Measurements from ENCODE around the gene SELENOI.
"Not testable (repeated sequence)": the region's sequence is repeated elsewhere in the genome, so short reads cannot be mapped to it uniquely, and the experiment has no call there.

Gene SELENOI, protein sequence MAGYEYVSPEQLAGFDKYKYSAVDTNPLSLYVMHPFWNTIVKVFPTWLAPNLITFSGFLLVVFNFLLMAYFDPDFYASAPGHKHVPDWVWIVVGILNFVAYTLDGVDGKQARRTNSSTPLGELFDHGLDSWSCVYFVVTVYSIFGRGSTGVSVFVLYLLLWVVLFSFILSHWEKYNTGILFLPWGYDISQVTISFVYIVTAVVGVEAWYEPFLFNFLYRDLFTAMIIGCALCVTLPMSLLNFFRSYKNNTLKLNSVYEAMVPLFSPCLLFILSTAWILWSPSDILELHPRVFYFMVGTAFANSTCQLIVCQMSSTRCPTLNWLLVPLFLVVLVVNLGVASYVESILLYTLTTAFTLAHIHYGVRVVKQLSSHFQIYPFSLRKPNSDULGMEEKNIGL

GRCh38 chr2:26345545-26346453 is at the start of gene SELENOI:
TSS of gene SELENOI (plus strand) at chr2:26346143. CDS start at chr2:26346233, 90 bp downstream.
- FAIRE-seq (peak; percentile 91), DNase-seq (ENCODE audit: insufficient read length, low spot score) (peak; percentile 79)
- peak; percentile 98 for TF ChIP-seq POLR2A (IDR thresholded peaks at IDR 0.05; ENCODE audit: low read depth, low read length)

DNA sequence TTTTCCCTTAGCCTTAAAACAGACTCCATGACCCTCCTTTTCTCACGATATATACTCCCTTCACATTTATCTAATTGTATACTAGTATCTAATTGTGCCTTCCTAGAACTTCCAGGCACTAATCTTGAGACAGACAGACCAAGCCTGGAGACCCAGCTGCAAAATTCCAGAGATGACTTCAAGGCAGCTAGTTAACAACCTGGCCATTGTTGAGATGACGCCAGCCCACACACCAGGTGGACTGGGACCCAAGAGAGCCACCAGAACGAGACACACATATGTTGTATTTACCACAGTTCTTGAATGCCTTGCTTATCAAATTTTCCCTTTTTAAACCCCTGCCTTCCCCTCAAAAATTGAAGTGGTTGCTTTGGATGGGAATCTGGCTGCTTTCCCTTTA is 48.9 kb upstream of the SELENOI start:
- TF ChIP-seq POLR2A (IDR thresholded peaks at IDR 0.05; ENCODE audit: low read depth, low read length) = no peak
- no peak for FAIRE-seq

DNA sequence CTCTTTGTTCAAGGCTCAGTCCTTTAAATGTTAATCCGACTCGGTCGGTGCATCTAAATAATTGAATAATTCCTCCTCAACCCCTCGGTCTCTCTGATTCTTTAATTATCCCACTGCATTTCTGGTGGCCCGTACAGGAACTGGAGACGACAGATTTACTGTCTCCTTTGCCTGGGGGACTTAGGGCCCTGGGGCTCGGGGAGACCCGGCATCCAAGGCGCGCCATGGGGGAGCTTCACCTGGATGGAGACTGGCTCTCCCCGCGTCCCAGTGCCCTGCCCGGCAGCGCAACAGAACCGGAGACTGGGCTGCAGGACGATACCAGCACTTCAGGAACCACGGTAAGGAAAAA is 47.7 kb upstream of the SELENOI start:
- no peak for TF ChIP-seq POLR2A (IDR thresholded peaks at IDR 0.05; ENCODE audit: low read depth, low read length)
- FAIRE-seq (no peak), DNase-seq (ENCODE audit: insufficient read length, low spot score) (no peak)

More for the DNA sequence above, 48.9 kb upstream of the SELENOI start:
- no peak for DNase-seq (ENCODE audit: insufficient read length, low spot score)

DNA sequence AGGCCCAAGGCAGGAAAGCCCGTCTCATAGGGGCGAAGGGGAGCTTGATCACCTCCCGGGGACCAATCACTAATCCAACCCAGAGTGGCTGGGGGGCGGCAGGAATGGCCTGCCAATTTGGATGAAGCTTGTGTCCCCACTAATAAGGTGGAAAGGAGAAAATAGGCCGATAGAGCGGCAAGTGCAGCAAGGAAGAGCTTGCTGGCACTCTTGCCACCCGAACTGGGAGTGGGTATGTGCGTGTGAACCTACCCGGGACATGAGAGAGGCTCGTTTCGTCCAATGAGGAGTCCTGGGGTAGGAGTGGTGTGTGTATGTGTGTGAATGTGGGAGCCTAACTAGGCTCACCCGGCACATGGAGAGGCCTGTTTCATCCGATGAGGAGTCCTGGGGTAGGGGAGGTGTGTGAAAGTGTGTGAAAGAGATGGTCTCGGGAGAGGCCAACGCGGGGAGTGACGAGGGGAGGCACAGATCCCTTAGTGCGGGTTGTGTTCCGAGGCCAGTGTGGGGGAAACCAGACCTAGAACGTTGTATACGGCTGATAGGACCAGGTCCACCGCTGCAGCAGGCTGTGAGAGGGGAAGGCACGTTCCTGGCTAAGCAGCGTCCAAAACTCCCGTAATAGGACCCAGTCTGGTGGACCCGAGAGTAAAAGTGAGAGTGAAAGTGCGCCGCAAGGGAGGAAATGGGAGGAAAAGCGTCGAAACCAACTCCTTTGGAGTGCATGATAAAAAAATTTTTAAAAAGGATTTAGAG is 47.1 kb upstream of the SELENOI start:
- FAIRE-seq (no peak), DNase-seq (ENCODE audit: insufficient read length, low spot score) (no peak)
- TF ChIP-seq POLR2A (IDR thresholded peaks at IDR 0.05; ENCODE audit: low read depth, low read length) = no peak

DNA sequence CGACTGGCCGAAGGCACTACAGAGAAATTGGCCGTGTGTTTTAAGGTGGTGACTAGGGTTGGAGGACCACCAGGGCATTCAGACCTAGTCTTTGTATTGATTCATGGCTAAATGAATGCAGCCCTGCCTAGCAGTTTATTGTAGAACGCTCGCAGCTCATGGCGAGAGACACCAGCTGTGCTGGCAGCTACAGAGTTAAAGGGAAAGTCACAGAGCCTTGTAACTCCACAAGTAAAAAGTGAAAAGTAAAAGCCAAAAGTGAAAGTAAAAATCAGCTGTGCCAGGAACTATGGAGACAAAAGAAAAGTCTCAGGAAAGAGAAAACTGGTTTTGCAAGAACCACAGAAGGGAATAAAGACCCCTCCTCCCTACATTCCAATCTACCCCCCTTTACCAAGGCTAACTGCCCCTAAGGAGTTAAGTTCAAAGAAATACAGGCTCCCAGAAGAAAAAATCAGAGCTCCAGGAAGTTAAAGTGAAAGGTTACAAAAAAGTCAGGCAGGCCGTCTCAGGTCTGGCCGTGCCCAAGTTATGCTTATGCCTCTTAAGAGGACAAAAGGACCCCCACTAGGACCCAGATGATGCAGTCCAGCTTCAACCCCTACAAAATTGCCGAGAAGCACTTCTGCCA is 46.4 kb upstream of the SELENOI start:
- TF ChIP-seq POLR2A (IDR thresholded peaks at IDR 0.05; ENCODE audit: low read depth, low read length) = no peak
- DNase-seq (ENCODE audit: insufficient read length, low spot score) (no peak), FAIRE-seq (peak; percentile 80)

DNA sequence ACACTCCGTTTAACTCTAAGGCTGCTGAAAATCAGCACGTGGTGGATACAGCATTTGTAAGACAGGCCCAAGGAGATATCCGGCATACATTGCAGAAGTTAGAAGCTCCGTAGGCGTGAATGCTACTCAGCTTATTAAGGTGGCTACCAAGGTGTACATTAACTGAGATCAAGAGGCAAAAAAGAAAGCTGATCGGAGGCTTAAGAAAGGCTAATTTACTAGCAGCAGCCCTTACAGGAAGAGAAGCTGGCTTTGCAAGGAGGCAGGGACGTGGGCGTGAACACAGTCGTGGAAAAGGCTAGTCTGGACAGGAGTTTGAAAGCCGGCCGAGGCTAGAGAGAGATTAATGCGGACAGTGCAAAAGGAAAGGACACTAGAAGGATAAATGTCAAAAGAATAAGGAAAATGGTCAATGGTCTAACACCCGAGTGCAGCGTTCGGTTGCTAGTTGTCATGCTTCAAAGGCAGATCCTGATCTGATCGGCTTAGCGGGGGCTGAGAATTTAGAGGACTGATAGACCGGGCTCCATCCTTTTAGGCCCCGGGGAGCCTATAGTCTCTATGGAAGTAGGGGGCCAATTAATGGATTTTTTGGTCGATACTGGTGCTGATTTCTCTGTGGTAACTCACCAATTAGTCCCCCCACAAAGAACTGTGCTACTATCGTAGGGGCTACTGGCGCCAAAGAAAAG is 45.6 kb upstream of the SELENOI start:
- no peak for DNase-seq (ENCODE audit: insufficient read length, low spot score)
- no peak for TF ChIP-seq POLR2A (IDR thresholded peaks at IDR 0.05; ENCODE audit: low read depth, low read length)
- no peak for FAIRE-seq

DNA sequence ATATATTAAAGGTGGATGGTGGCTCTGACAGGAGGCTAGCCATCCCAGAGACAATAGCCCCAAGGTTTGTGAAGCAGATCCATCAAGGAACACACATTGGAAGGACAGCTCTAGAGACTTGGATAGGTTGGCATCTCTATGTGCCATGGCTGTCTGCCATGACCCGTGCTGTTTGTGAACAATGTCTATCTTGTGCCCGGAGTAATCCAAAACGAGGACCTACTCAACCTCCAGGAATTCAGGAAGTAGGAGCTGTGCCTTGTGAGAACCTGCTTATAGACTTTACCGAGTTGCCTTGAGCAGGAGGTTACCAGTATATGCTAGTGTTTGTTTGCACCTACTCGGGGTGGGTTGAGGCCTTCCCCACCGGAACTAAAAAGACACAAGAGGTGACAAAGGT is 43.1 kb upstream of the SELENOI start:
- FAIRE-seq (no peak), DNase-seq (ENCODE audit: insufficient read length, low spot score) (no peak)
- TF ChIP-seq POLR2A (IDR thresholded peaks at IDR 0.05; ENCODE audit: low read depth, low read length) = no peak

GRCh38 chr2:26305094-26305493 is 40.8 kb upstream of the SELENOI start:
- FAIRE-seq; DNase-seq (ENCODE audit: insufficient read length, low spot score): not testable (repeated sequence)

DNA sequence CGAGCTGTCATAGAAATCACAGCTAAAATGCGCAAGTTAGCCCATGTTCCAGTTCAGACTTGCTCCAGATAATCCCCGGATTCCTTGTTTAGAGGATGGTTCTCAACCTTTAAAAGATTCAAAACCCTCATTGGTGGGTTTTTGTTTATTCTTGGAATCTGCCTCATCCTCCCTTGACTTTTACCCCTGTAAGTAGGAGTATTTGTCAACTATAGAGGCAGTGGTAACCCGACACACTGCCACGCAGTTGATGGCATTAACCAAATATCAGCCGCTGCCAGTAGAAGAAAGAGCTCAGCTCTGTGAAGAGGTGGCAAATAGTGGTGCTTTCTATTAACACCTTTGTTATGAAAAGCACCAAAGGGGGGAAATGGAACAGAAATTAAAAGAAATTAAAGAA is 40.4 kb upstream of the SELENOI start:
- FAIRE-seq = no peak
- DNase-seq (ENCODE audit: insufficient read length, low spot score) = no peak

GRCh38 chr2:26309921-26310320 is 36.0 kb upstream of the SELENOI start:
- FAIRE-seq (no peak), DNase-seq (ENCODE audit: insufficient read length, low spot score) (no peak)
- no peak for TF ChIP-seq POLR2A (IDR thresholded peaks at IDR 0.05; ENCODE audit: low read depth, low read length)

More for the DNA sequence above, 40.4 kb upstream of the SELENOI start:
- no peak for TF ChIP-seq POLR2A (IDR thresholded peaks at IDR 0.05; ENCODE audit: low read depth, low read length)

DNA sequence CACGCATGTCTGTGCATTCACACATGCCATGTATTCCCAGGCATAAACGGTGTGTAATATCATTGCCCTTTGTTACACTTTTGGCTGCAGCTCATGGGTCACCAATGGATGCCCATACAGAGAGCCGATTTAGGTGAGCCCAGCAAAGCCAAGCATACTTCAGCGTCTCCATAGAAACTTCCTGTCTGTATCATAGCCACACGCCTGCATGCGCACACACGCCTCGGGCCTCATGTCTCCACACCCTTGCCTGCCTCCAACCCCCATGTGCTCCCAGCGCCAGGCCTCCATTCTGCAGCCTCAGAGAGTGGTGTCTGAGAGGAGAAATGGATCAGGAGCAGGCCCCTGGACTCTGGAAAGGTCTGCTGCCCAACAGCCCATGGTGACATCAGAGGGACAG is 33.5 kb upstream of the SELENOI start:
- DNase-seq (ENCODE audit: insufficient read length, low spot score) (no peak), FAIRE-seq (no peak)
- TF ChIP-seq POLR2A (IDR thresholded peaks at IDR 0.05; ENCODE audit: low read depth, low read length) = no peak

GRCh38 chr2:26313446-26313845 is 32.5 kb upstream of the SELENOI start:
- FAIRE-seq (no peak), DNase-seq (ENCODE audit: insufficient read length, low spot score) (no peak)
- no peak for TF ChIP-seq POLR2A (IDR thresholded peaks at IDR 0.05; ENCODE audit: low read depth, low read length)

GRCh38 chr2:26314243-26314642 is 31.7 kb upstream of the SELENOI start:
- FAIRE-seq = no peak
- no peak for TF ChIP-seq POLR2A (IDR thresholded peaks at IDR 0.05; ENCODE audit: low read depth, low read length)
- DNase-seq (ENCODE audit: insufficient read length, low spot score) = no peak
